Measurements from ENCODE around the gene SDR9C7.
"Not testable (repeated sequence)": the region's sequence is repeated elsewhere in the genome, so short reads cannot be mapped to it uniquely, and the experiment has no call there.

Gene SDR9C7

GRCh38 chr12:56963557-56963956, 29.3 kb upstream of the SDR9C7 start:
- H3K4me3 Mint-ChIP-seq; H3K4me1 Mint-ChIP-seq; H3K36me3 Mint-ChIP-seq (ENCODE audit: insufficient read depth); H3K27ac Mint-ChIP-seq (ENCODE audit: low read depth); ATAC-seq (replicated peaks; ENCODE audit: extremely low read depth, poor library complexity, severe bottlenecking); DNase-seq (ENCODE audit: low spot score in 2 of 2); H3K9me3 Mint-ChIP-seq: not testable (repeated sequence)
- H3K27me3 Mint-ChIP-seq, result peaks cover 34% of the 10 kb centered on the region

GRCh38 chr12:56962247-56962646, 28.0 kb upstream of the SDR9C7 start:
- H3K27me3 Mint-ChIP-seq, result peaks cover 34% of the 10 kb centered on the region
- not testable (repeated sequence) for H3K36me3 Mint-ChIP-seq (ENCODE audit: insufficient read depth); ATAC-seq (replicated peaks; ENCODE audit: extremely low read depth, poor library complexity, severe bottlenecking); H3K4me3 Mint-ChIP-seq; DNase-seq (ENCODE audit: low spot score in 2 of 2); H3K4me1 Mint-ChIP-seq; H3K9me3 Mint-ChIP-seq; H3K27ac Mint-ChIP-seq (ENCODE audit: low read depth)

- no peak for DNase-seq (ENCODE audit: low spot score in 2 of 2)
- Mint-ChIP-seq H3K27ac (ENCODE audit: low read depth) (no peak overlapping the region), H3K4me1 (no peaks in the 10 kb centered on the region), H3K9me3 (no peaks in the 10 kb centered on the region), H3K27me3 (peaks cover 34% of the 10 kb centered on the region), H3K4me3 (no peak overlapping the region), H3K36me3 (ENCODE audit: insufficient read depth) (no peaks in the 10 kb centered on the region)
- no peak for ATAC-seq (replicated peaks; ENCODE audit: extremely low read depth, poor library complexity, severe bottlenecking)
Measured at GRCh38 chr12:56958422-56958821, 24.2 kb upstream of the SDR9C7 start.

- H3K4me1 Mint-ChIP-seq, result no peaks in the 10 kb centered on the region
- no peaks in the 10 kb centered on the region for H3K36me3 Mint-ChIP-seq (ENCODE audit: insufficient read depth)
- DNase-seq (ENCODE audit: low spot score in 2 of 2), result no peak
- no peak within 1 kb of the TSS for H3K27ac Mint-ChIP-seq (ENCODE audit: low read depth)
- H3K27me3 Mint-ChIP-seq, result peaks cover 34% of the 10 kb centered on the region
- H3K9me3 Mint-ChIP-seq, result no peaks in the 10 kb centered on the region
- ATAC-seq (replicated peaks; ENCODE audit: extremely low read depth, poor library complexity, severe bottlenecking), result no peak
- no peak within 1 kb of the TSS for H3K4me3 Mint-ChIP-seq
Measured at GRCh38 chr12:56957229-56958052, 23.2 kb upstream of the SDR9C7 start, which contains the start of gene RDH16. Gene RDH16 (minus strand): TSS chr12:56957608. CDS start chr12:56957462, 146 bp downstream.

GRCh38 chr12:56955631-56956256, 21.5 kb upstream of the SDR9C7 start:
- no peak overlapping the region for H3K4me3 Mint-ChIP-seq
- no peaks in the 10 kb centered on the region for H3K36me3 Mint-ChIP-seq (ENCODE audit: insufficient read depth)
- no peak overlapping the region for H3K27ac Mint-ChIP-seq (ENCODE audit: low read depth)
- ATAC-seq (replicated peaks; ENCODE audit: extremely low read depth, poor library complexity, severe bottlenecking) (no peak), DNase-seq (ENCODE audit: low spot score in 2 of 2) (no peak)
- H3K4me1 Mint-ChIP-seq, result no peaks in the 10 kb centered on the region
- H3K9me3 Mint-ChIP-seq, result no peaks in the 10 kb centered on the region
- peaks cover 18% of the 10 kb centered on the region for H3K27me3 Mint-ChIP-seq

GRCh38 chr12:56954958-56955355, 20.7 kb upstream of the SDR9C7 start:
- Mint-ChIP-seq H3K27ac (ENCODE audit: low read depth) (no peak overlapping the region), H3K9me3 (no peaks in the 10 kb centered on the region), H3K36me3 (ENCODE audit: insufficient read depth) (no peaks in the 10 kb centered on the region), H3K4me1 (no peaks in the 10 kb centered on the region), H3K27me3 (peaks cover 10% of the 10 kb centered on the region), H3K4me3 (no peak overlapping the region)
- DNase-seq (ENCODE audit: low spot score in 2 of 2) (no peak), ATAC-seq (replicated peaks; ENCODE audit: extremely low read depth, poor library complexity, severe bottlenecking) (no peak)

DNA sequence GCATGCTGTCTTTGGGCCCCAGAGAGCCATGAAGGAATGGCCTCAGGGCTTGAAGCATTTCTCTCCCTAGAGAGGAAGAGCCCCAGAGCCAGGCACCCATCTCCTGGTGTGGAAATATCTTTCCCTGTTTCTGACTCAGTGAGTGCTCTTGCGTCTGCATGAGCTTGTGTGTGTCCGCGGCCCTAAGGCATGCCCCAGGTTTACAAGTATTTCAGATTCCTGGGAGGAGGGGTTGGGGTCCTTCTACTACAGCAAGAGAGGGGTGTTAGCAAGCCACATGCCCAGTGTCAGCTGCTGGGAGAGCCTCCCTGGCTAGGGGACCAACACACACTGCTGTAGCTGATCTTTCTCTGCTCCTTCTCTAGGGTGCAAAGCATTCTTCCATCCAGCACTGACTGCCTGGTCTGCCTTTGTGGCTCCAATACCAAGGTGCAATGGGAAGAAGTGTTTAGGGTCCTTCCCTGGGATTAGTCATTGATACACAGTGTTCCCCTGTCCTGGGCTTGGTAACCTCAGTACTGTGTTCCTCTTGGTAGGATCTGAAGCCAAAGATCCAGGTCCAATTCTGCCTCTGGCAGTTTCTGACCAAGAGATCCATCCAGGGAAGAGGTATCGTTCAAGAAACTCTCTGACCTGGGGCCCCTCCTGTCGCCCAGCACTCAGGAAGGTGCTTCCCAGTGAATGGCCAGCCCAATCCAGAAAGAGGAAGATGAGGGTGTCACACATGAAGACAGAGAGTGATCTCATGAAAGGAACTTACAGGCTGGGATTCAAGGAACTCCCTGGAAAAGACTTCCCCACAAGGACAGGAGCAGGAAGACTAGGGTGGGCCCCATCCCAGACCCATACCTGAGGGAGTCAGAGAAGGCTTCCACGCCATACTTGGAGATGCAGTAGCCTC, 20.1 kb upstream of the SDR9C7 start:
- H3K4me3 Mint-ChIP-seq, result no peak overlapping the region
- DNase-seq (ENCODE audit: low spot score in 2 of 2) (no peak), ATAC-seq (replicated peaks; ENCODE audit: extremely low read depth, poor library complexity, severe bottlenecking) (no peak)
- no peak overlapping the region for H3K27ac Mint-ChIP-seq (ENCODE audit: low read depth)
- H3K27me3 Mint-ChIP-seq, result peaks cover 4% of the 10 kb centered on the region
- H3K36me3 Mint-ChIP-seq (ENCODE audit: insufficient read depth), result no peaks in the 10 kb centered on the region
- H3K4me1 Mint-ChIP-seq, result no peaks in the 10 kb centered on the region
- no peaks in the 10 kb centered on the region for H3K9me3 Mint-ChIP-seq

DNA sequence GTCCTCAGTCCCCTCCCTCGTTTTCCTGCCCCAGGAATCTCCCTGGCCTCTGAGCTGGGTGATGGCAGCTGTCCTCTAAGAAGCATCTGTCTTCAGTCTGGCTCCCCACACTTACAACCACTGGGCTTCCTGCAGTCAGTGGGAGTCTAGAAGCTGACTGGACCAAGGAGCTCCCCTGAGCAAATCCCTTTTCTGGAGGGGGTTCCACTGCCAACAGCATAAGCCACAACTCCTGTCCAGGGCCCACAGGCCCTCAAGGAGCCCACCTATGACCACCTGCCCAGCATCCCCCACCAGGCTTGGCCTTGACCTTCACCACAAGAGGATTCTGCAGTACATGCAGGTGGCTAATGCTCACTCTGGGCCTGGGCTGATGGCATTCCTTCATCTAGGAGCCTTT, 19.1 kb upstream of the SDR9C7 start:
- no peaks in the 10 kb centered on the region for H3K4me1 Mint-ChIP-seq
- no peak for ATAC-seq (replicated peaks; ENCODE audit: extremely low read depth, poor library complexity, severe bottlenecking)
- no peak overlapping the region for H3K4me3 Mint-ChIP-seq
- H3K27me3 Mint-ChIP-seq, result no peaks in the 10 kb centered on the region
- no peaks in the 10 kb centered on the region for H3K36me3 Mint-ChIP-seq (ENCODE audit: insufficient read depth)
- no peak overlapping the region for H3K27ac Mint-ChIP-seq (ENCODE audit: low read depth)
- H3K9me3 Mint-ChIP-seq, result no peaks in the 10 kb centered on the region
- no peak for DNase-seq (ENCODE audit: low spot score in 2 of 2)

GRCh38 chr12:56951582-56952339, 17.6 kb upstream of the SDR9C7 start:
- Mint-ChIP-seq H3K4me3 (no peak overlapping the region), H3K9me3 (no peaks in the 10 kb centered on the region), H3K4me1 (no peaks in the 10 kb centered on the region), H3K27ac (ENCODE audit: low read depth) (no peak overlapping the region), H3K36me3 (ENCODE audit: insufficient read depth) (no peaks in the 10 kb centered on the region), H3K27me3 (peaks cover 9% of the 10 kb centered on the region)
- DNase-seq (ENCODE audit: low spot score in 2 of 2) (no peak), ATAC-seq (replicated peaks; ENCODE audit: extremely low read depth, poor library complexity, severe bottlenecking) (no peak)

GRCh38 chr12:56948881-56949280, 14.7 kb upstream of the SDR9C7 start:
- Mint-ChIP-seq H3K36me3 (ENCODE audit: insufficient read depth) (no peaks in the 10 kb centered on the region), H3K27ac (ENCODE audit: low read depth) (no peak overlapping the region), H3K9me3 (no peaks in the 10 kb centered on the region), H3K27me3 (peaks cover 16% of the 10 kb centered on the region), H3K4me3 (no peak overlapping the region), H3K4me1 (no peaks in the 10 kb centered on the region)
- DNase-seq (ENCODE audit: low spot score in 2 of 2) (no peak), ATAC-seq (replicated peaks; ENCODE audit: extremely low read depth, poor library complexity, severe bottlenecking) (no peak)

- DNase-seq (ENCODE audit: low spot score in 2 of 2) (no peak), ATAC-seq (replicated peaks; ENCODE audit: extremely low read depth, poor library complexity, severe bottlenecking) (no peak)
- Mint-ChIP-seq H3K27ac (ENCODE audit: low read depth) (no peak overlapping the region), H3K27me3 (peaks cover 16% of the 10 kb centered on the region), H3K9me3 (no peaks in the 10 kb centered on the region), H3K4me3 (no peak overlapping the region), H3K4me1 (no peaks in the 10 kb centered on the region), H3K36me3 (ENCODE audit: insufficient read depth) (no peaks in the 10 kb centered on the region)
Measured at GRCh38 chr12:56948457-56948777, 14.2 kb upstream of the SDR9C7 start.
